OCI-LY7 (cell line): ENCODE data around the gene MRPL11. TPM values are rescaled to one million over a fixed set of nuclear protein-coding genes. Genes with fewer than 3 reads are reported as not detected.

Experiments
- BruUV-seq: library from RNA; stranded (reverse); fragments of 400-500 nt; replicated peaks from 2 replicates; lab custom pipeline; 2021; lab: Mats Ljungman, UMichigan
- CTCF ChIA-PET: fragments of 300-600 bp; sonication (Branson Sonifier 250); formaldehyde crosslinking; loops from one replicate; lab custom pipeline; 2022; ENCODE audit warnings: antibody characterized with exemption; ENCODE audit not compliant: unreplicated experiment; lab: Charles Lee
- POLR2A ChIA-PET: fragments of 300-600 bp; sonication (Branson Sonifier 250); formaldehyde crosslinking; loops from one replicate; lab custom pipeline; 2022; ENCODE audit warnings: antibody characterized with exemption; lab: Charles Lee
- DNase-seq: peaks from one replicate; pipeline ENCODE4 v3.0.0-alpha.2; 2015; ENCODE audit warnings: low spot score
- H2AFZ ChIP-seq: fragments of 200-600 bp; sonication (generic), shearing (Covaris generic); 2 replicates; pipeline ENCODE4 v1.6.1; 2014; ENCODE audit warnings: mild to moderate bottlenecking, antibody characterized with exemption, low read length, moderate library complexity
- H3K27ac ChIP-seq: fragments of 200-600 bp; sonication (generic); 2 replicates; pipeline ENCODE4 v1.5.1; 2014; ENCODE audit warnings: mixed run types, low read depth, mild to moderate bottlenecking, moderate library complexity, low read length, inconsistent platforms; ENCODE audit not compliant: poor library complexity, severe bottlenecking
- H3K36me3 ChIP-seq: fragments of 200-600 bp; sonication (generic); 2 replicates; pipeline ENCODE4 v1.6.1; 2014; ENCODE audit warnings: mild to moderate bottlenecking, antibody characterized with exemption, low read length, moderate library complexity, mixed read lengths; ENCODE audit not compliant: insufficient read depth
- H3K4me1 ChIP-seq: fragments of 200-600 bp; sonication (generic); 2 replicates; pipeline ENCODE4 v1.5.1; 2014; ENCODE audit warnings: mild to moderate bottlenecking, low read length; ENCODE audit not compliant: insufficient read depth, poor library complexity, severe bottlenecking
- H3K4me2 ChIP-seq: fragments of 200-600 bp; sonication (generic); 2 replicates; pipeline ENCODE4 v1.6.1; 2014; ENCODE audit warnings: mild to moderate bottlenecking, low read length
- H3K4me3 ChIP-seq: fragments of 200-600 bp; sonication (generic); 2 replicates; pipeline ENCODE4 v1.5.1; 2014; ENCODE audit warnings: mild to moderate bottlenecking, low read depth, low read length; ENCODE audit not compliant: poor library complexity, severe bottlenecking
- H3K79me2 ChIP-seq: fragments of 200-600 bp; sonication (generic); 2 replicates; pipeline ENCODE4 v1.6.1; 2016; ENCODE audit warnings: low read depth, mild to moderate bottlenecking, low read length, moderate library complexity, mixed read lengths; ENCODE audit not compliant: insufficient read depth
- H3K9me2 ChIP-seq: fragments of 200-600 bp; sonication (generic); 2 replicates; pipeline ENCODE4 v1.6.1; 2016; ENCODE audit warnings: mild to moderate bottlenecking, low read length, mixed read lengths; ENCODE audit not compliant: insufficient read depth
- H3K9me3 ChIP-seq: fragments of 200-600 bp; sonication (generic); 2 replicates; pipeline ENCODE4 v1.6.1; 2014; ENCODE audit warnings: mild to moderate bottlenecking, mixed run types, low read length, mixed read lengths
- H4K20me1 ChIP-seq: fragments of 200-600 bp; sonication (generic); 2 replicates; pipeline ENCODE4 v1.6.1; 2014; ENCODE audit warnings: mild to moderate bottlenecking, antibody characterized with exemption, low read length, moderate library complexity, mixed read lengths; ENCODE audit not compliant: insufficient read depth
- CTCF ChIP-seq: fragments of 200-600 bp; sonication (generic); conservative IDR thresholded peaks from 2 replicates; pipeline ENCODE4 v1.5.1; 2014; ENCODE audit warnings: mild to moderate bottlenecking, antibody characterized with exemption, low read length, moderate library complexity, mixed read lengths
- EZH2phosphoT487 ChIP-seq: fragments of 200-600 bp; sonication (generic); IDR thresholded peaks from 2 replicates; pipeline ENCODE4 v1.6.1; 2018; ENCODE audit warnings: low read depth, borderline replicate concordance, mild to moderate bottlenecking, mixed run types, antibody characterized with exemption, low read length, moderate library complexity, mixed read lengths
- intact Hi-C: fragments of 100-400 bp; cut with micrococcal nuclease; formaldehyde crosslinking; loops from one replicate; pipeline ENCODE4 v1.10.0; 2022; ENCODE audit not compliant: unreplicated experiment
- total RNA-seq, 2 experiments: library from RNA; depleted of rRNA in 1 of 2; stranded (reverse); fragments of >200 nt in 1 of 2; shearing (Covaris generic) in 1 of 2; gene quantifications; 2 replicates each; pipeline ENCODE4 v1.2.3, GENCODE V29; 2014 to 2022

The MRPL11 gene
- total RNA-seq, 2 experiments from 2014 or later, result 88.6 to 101 TPM

GRCh38 chr11:66413167-66413566, 25.5 kb downstream of the MRPL11 start:
- CTCF ChIA-PET, result no interaction called here

GRCh38 chr11:66412110-66412509, 26.5 kb downstream of the MRPL11 start:
- no peaks in the 10 kb centered on the region for H4K20me1 ChIP-seq
- DNase-seq, result no peak
- H3K79me2 ChIP-seq, result no peaks in the 10 kb centered on the region
- H2AFZ ChIP-seq, result no peak overlapping the region
- TF ChIP-seq CTCF (no peak), EZH2phosphoT487 (no peak)
- no peak overlapping the region for H3K4me3 ChIP-seq
- H3K27ac ChIP-seq, result no peak overlapping the region
- H3K9me2 ChIP-seq, result no peaks in the 10 kb centered on the region
- no peak overlapping the region for H3K4me2 ChIP-seq
- H3K36me3 ChIP-seq, result no peaks in the 10 kb centered on the region
- CTCF ChIA-PET, result no interaction called here
- H3K9me3 ChIP-seq, result no peaks in the 10 kb centered on the region
- BruUV-seq, result no TSS peak
- POLR2A ChIA-PET, result interaction anchor here (0.6 kb wide), 1 partner anchor 556 kb away, joined by 4 read pairs; no protein-coding TSS in a partner anchor
- intact Hi-C loops, result no loop called here
- H3K4me1 ChIP-seq, result peaks cover 4% of the 10 kb centered on the region

More at GRCh38 chr11:66413167-66413566, 25.5 kb downstream of the MRPL11 start:
- Histone ChIP-seq H2AFZ (no peak overlapping the region), H3K27ac (no peak overlapping the region), H4K20me1 (no peaks in the 10 kb centered on the region), H3K36me3 (no peaks in the 10 kb centered on the region), H3K79me2 (no peaks in the 10 kb centered on the region), H3K4me1 (peaks cover 4% of the 10 kb centered on the region), H3K4me2 (no peak overlapping the region), H3K9me3 (no peaks in the 10 kb centered on the region), H3K4me3 (no peak overlapping the region), H3K9me2 (no peaks in the 10 kb centered on the region)
- POLR2A ChIA-PET, result interaction anchor here (0.6 kb wide), 1 partner anchor 692 kb away, joined by 3 read pairs; no protein-coding TSS in a partner anchor
- no peak for DNase-seq
- intact Hi-C loops, result no loop called here
- TF ChIP-seq EZH2phosphoT487 (no peak), CTCF (no peak)
- no TSS peak for BruUV-seq

GRCh38 chr11:66411323-66411722, 27.3 kb downstream of the MRPL11 start:
- no peaks in the 10 kb centered on the region for H3K9me2 ChIP-seq
- BruUV-seq, result no TSS peak
- CTCF ChIA-PET, result no interaction called here
- no peak overlapping the region for H2AFZ ChIP-seq
- no peaks in the 10 kb centered on the region for H3K9me3 ChIP-seq
- H3K27ac ChIP-seq, result no peak overlapping the region
- no peak for DNase-seq
- no peaks in the 10 kb centered on the region for H4K20me1 ChIP-seq
- no peaks in the 10 kb centered on the region for H3K79me2 ChIP-seq
- no peaks in the 10 kb centered on the region for H3K36me3 ChIP-seq
- intact Hi-C loops, result no loop called here
- no peak for TF ChIP-seq EZH2phosphoT487
- TF ChIP-seq CTCF, result no peak
- H3K4me2 ChIP-seq, result no peak overlapping the region
- POLR2A ChIA-PET, result no interaction called here
- H3K4me1 ChIP-seq, result peaks cover 4% of the 10 kb centered on the region
- H3K4me3 ChIP-seq, result no peak overlapping the region
